Measurements from ENCODE around the gene PRKCQ.

PRKCQ gene

GRCh38 chr10:6535156-6535764 is 44.8 kb downstream of the PRKCQ start:
- ChIA-PET POLR2A (no interaction called here), CTCF (no interaction called here)
- no peak for DNase-seq (ENCODE audit: extremely low spot score)
- no peak for TF ChIP-seq FOXA1 (IDR thresholded peaks at IDR 0.05)
- no peak for TF ChIP-seq ZNF384 (IDR thresholded peaks at IDR 0.05)
- TF ChIP-seq LEF1 (IDR thresholded peaks at IDR 0.05; ENCODE audit: borderline replicate concordance) = no peak
- TF ChIP-seq BHLHE40 (IDR thresholded peaks at IDR 0.05; ENCODE audit: borderline replicate concordance) = no peak
- no peak for TF ChIP-seq SUZ12 (IDR thresholded peaks at IDR 0.05)
- TF ChIP-seq HDGF (IDR thresholded peaks at IDR 0.05; ENCODE audit: borderline replicate concordance) = no peak
- TF ChIP-seq, protein P1, sequence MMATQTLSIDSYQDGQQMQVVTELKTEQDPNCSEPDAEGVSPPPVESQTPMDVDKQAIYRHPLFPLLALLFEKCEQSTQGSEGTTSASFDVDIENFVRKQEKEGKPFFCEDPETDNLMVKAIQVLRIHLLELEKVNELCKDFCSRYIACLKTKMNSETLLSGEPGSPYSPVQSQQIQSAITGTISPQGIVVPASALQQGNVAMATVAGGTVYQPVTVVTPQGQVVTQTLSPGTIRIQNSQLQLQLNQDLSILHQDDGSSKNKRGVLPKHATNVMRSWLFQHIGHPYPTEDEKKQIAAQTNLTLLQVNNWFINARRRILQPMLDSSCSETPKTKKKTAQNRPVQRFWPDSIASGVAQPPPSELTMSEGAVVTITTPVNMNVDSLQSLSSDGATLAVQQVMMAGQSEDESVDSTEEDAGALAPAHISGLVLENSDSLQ (IDR thresholded peaks at IDR 0.05) = no peak
- TF ChIP-seq FOXM1 (IDR thresholded peaks at IDR 0.05; ENCODE audit: borderline replicate concordance) = no peak
- TF ChIP-seq ARNT (IDR thresholded peaks at IDR 0.05) = no peak
- no peak for TF ChIP-seq TARDBP (IDR thresholded peaks at IDR 0.05)
- no peak for TF ChIP-seq CTBP1 (IDR thresholded peaks at IDR 0.05; ENCODE audit: borderline replicate concordance)
- TF ChIP-seq FOXK2 (IDR thresholded peaks at IDR 0.05) = no peak
- no peak for TF ChIP-seq L3MBTL2 (conservative IDR thresholded peaks at IDR 0.05)

DNA sequence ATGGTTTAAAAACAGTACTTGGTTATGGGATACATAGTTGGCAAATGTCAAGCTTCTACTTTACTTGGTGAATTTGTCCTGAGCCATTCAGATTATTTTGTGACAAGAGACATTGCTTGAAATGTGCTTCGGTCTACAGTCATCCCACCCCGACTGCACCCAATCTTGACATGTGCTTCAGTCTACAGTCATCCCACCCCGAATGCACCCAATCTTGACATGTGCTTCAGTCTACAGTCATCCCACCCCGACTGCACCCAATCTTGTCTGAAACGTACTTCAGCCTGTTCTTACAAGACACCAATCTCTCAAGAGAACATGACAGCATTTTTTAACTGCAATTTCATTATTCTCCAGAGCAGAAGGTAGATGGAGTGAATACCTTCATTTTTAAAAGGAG is 47.8 kb downstream of the PRKCQ start:
- CTCF ChIA-PET = no interaction called here

GRCh38 chr10:6530966-6531365 is 49.1 kb downstream of the PRKCQ start:
- POLR2A ChIA-PET = no interaction called here
- no peak for DNase-seq (ENCODE audit: extremely low spot score)
- TF ChIP-seq HDGF (IDR thresholded peaks at IDR 0.05; ENCODE audit: borderline replicate concordance) (no peak), CTBP1 (IDR thresholded peaks at IDR 0.05; ENCODE audit: borderline replicate concordance) (no peak), L3MBTL2 (conservative IDR thresholded peaks at IDR 0.05) (no peak), SP1 (IDR thresholded peaks at IDR 0.05) (no peak), LEF1 (IDR thresholded peaks at IDR 0.05; ENCODE audit: borderline replicate concordance) (no peak), SUZ12 (IDR thresholded peaks at IDR 0.05) (no peak)
- CTCF ChIA-PET = interaction anchor here (0.6 to 0.9 kb wide), 2 partner anchors 11 to 92 kb away, joined by 3 read pairs; no protein-coding TSS in a partner anchor

More for the DNA sequence above, 47.8 kb downstream of the PRKCQ start:
- POLR2A ChIA-PET = no interaction called here
- TF ChIP-seq FOXK2 (IDR thresholded peaks at IDR 0.05) = no peak
- no peak for TF ChIP-seq ELF4 (IDR thresholded peaks at IDR 0.05)
- no peak for TF ChIP-seq NFRKB (IDR thresholded peaks at IDR 0.05)
- no peak for TF ChIP-seq FOXA1 (IDR thresholded peaks at IDR 0.05)
- TF ChIP-seq, protein P1 (IDR thresholded peaks at IDR 0.05) = no peak
- no peak for TF ChIP-seq ARNT (IDR thresholded peaks at IDR 0.05)
- TF ChIP-seq SP1 (IDR thresholded peaks at IDR 0.05) = no peak
- no peak for TF ChIP-seq ZNF384 (IDR thresholded peaks at IDR 0.05)
- no peak for TF ChIP-seq HDGF (IDR thresholded peaks at IDR 0.05; ENCODE audit: borderline replicate concordance)
- no peak for TF ChIP-seq L3MBTL2 (conservative IDR thresholded peaks at IDR 0.05)
- TF ChIP-seq SUZ12 (IDR thresholded peaks at IDR 0.05) = no peak
- no peak for TF ChIP-seq FOXM1 (IDR thresholded peaks at IDR 0.05; ENCODE audit: borderline replicate concordance)
- no peak for DNase-seq (ENCODE audit: extremely low spot score)

GRCh38 chr10:6530211-6530840 is 49.8 kb downstream of the PRKCQ start:
- DNase-seq (ENCODE audit: extremely low spot score) = no peak
- ChIA-PET POLR2A (no interaction called here), CTCF (interaction anchor here (0.8 kb wide), 1 partner anchor 85 kb away, joined by 3 read pairs; no protein-coding TSS in a partner anchor)
- TF ChIP-seq BHLHE40 (IDR thresholded peaks at IDR 0.05; ENCODE audit: borderline replicate concordance) (no peak), CTBP1 (IDR thresholded peaks at IDR 0.05; ENCODE audit: borderline replicate concordance) (no peak), FOXM1 (IDR thresholded peaks at IDR 0.05; ENCODE audit: borderline replicate concordance) (no peak), NFRKB (IDR thresholded peaks at IDR 0.05) (no peak), L3MBTL2 (conservative IDR thresholded peaks at IDR 0.05) (no peak), ZNF384 (IDR thresholded peaks at IDR 0.05) (no peak), FOXK2 (IDR thresholded peaks at IDR 0.05) (no peak), TARDBP (IDR thresholded peaks at IDR 0.05) (no peak), ARNT (IDR thresholded peaks at IDR 0.05) (no peak), FOXA1 (IDR thresholded peaks at IDR 0.05) (no peak), HDGF (IDR thresholded peaks at IDR 0.05; ENCODE audit: borderline replicate concordance) (no peak)
- TF ChIP-seq, protein P1 (IDR thresholded peaks at IDR 0.05) = no peak

- ChIA-PET POLR2A (no interaction called here), CTCF (no interaction called here)
- TF ChIP-seq ARNT (IDR thresholded peaks at IDR 0.05) (no peak), FOXK2 (IDR thresholded peaks at IDR 0.05) (no peak)
- TF ChIP-seq, protein P1 (IDR thresholded peaks at IDR 0.05) = no peak
- DNase-seq (ENCODE audit: extremely low spot score) = no peak
These were observed 51.7 kb downstream of the PRKCQ start for GRCh38 chr10:6528198-6528950.

Data from HEK293T (cell line).